GM19351 (cell line): ENCODE data around the gene SMPD1.

Source experiments
- ATAC-seq: cut with Tn5 transposase; IDR thresholded peaks from one replicate; pipeline ENCODE4 v1.9.1; 2021; ENCODE audit warnings: mild to moderate bottlenecking, moderate library complexity; ENCODE audit not compliant: unreplicated experiment

The SMPD1 gene

DNA sequence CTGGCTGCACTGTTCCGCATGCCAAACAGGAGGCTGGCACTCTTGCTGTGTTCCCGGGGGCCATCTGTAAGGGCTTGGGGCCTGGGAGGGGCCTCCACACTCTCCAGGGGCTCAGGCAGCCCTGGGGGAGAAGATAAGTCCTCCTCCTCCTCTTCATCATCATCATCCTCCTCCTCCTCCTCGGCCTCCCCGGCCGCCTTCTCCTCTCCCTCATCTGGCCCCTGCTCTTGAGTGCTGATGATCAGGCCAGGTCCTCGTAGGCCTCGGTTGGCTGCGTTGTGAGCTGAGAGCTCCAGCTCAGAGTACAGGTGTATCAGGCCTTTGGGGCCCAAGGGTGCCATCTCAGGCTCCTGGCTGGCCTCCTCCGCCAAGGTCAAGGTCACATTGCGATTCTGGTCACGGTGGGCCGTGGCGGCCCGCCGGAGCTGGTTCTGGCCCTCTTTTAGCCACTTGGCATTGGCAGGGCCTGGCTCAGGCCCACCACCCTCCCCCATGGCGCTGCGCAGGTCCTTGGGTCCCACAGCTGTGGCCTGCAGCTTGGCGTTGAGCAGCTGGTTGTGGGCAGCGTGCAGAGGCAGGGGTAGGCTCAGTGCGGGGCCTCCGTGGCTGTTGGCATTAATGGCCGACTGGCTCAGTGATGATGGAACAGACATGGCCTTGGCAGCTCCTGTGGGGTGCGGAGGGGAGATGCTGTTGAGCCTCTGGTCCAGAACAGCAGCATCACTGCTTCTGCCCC lies 20.6 kb downstream of the SMPD1 start:
- no peak for ATAC-seq

DNA sequence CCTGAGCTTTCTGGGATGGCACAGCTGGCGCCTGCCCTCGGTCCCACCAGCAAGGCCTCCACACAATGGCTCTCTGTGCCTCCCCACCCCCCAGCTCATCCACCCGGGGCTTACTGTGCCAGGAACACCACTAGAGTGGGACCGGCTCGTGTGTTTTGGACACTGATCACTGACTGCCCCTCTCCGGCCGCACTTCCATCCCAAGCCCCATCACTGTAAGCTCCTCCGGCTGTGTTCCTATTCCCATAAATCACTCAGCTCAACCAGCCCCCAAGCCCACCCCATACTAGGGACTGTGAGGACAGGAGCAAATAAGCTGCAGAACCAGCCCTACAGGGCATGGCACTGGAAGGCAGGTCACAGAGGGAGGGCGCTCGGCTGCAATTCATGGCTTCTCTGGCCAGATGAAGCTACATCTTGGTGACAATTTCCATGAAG lies 21.3 kb downstream of the SMPD1 start:
- ATAC-seq = no peak

- no peak for ATAC-seq
Measured at GRCh38 chr11:6413791-6414201, 23.5 kb downstream of the SMPD1 start.

- ATAC-seq = peak; percentile 55
Measured at GRCh38 chr11:6414874-6415328, 24.6 kb downstream of the SMPD1 start.

- no peak for ATAC-seq
Measured at GRCh38 chr11:6415797-6416196, 25.5 kb downstream of the SMPD1 start.

DNA sequence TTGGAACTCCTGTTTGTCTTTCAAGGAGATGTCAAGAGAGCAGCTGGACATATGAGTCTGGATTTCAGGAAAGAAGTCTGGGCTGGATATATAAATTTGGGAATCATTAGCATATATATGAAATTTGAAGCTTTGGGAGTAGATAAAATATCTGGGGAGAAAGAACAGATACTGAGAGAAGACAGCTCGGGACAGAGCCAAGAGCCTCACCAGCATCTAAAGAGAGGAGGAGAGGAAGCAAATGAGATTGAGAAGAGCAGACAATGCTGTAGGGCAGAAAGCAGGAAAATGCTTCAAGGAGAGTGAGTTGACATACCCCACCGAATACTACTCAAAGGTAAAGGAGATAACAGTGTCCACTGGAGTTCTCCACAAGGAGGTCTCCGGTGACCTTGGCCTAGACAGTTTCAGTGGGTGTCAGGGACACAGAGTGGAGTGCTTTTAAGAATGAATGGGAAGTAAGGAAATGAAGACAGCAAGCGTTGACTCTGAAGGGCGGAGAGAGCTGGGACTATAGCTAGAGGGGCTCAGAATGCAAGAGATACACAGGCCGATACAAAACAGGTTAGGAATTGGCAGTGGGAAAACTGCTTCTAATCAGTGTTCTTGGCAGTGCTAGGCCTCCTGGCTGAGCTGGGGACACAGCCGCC lies 27.8 kb downstream of the SMPD1 start:
- no peak for ATAC-seq

GRCh38 chr11:6418557-6419008 lies 28.3 kb downstream of the SMPD1 start:
- ATAC-seq = no peak

- peak; percentile 66 for ATAC-seq
Measured at GRCh38 chr11:6419009-6419631, 28.8 kb downstream of the SMPD1 start, which contains the start of gene APBB1. Gene APBB1 (minus strand): TSS chr11:6419094. CDS start chr11:6411347, 7,747 bp downstream.

DNA sequence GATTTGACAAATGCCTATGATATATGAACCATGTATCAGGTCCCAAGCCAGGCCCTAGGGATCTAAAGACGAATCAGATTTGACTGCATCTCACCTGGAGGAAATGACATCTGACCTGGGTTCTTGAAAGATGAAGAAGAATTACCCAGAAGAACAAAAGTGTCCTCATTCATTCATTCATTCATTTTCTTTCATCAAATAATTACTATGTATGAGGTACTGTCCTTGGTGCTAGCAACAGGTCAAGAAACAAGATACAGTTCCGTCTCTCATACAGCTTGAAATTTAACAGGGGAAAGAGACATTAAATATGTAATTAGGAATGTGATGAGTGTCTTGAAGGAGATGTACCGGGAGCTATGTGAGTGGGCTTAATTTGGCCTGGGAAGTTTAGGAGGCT lies 30.4 kb downstream of the SMPD1 start:
- ATAC-seq = no peak

- ATAC-seq = no peak
Measured at GRCh38 chr11:6427516-6427915, 37.2 kb downstream of the SMPD1 start.

GRCh38 chr11:6431861-6432260 lies 41.6 kb downstream of the SMPD1 start:
- ATAC-seq = no peak

- ATAC-seq = peak; percentile 48
Measured at GRCh38 chr11:6433998-6434660, 43.9 kb downstream of the SMPD1 start.

DNA sequence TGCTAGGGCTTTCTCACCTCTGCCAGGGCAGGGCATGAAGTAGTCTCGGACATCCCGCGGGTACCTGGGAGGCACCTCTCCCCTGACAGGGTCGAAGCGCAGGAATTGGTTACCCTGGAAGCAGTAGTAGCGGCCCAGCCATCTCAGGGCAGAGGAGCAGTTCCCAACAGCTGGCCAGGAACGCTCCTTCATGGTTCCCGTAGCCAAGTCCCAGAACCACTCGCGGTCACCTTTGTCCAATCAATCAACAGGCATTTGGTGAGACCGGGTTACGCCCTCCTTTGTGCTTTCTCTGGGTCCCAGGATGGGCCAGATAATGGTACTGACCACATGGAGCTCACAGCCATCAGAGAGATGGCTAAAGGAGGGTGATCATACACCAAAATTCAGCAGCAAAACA lies 47.1 kb downstream of the SMPD1 start:
- no peak for ATAC-seq

DNA sequence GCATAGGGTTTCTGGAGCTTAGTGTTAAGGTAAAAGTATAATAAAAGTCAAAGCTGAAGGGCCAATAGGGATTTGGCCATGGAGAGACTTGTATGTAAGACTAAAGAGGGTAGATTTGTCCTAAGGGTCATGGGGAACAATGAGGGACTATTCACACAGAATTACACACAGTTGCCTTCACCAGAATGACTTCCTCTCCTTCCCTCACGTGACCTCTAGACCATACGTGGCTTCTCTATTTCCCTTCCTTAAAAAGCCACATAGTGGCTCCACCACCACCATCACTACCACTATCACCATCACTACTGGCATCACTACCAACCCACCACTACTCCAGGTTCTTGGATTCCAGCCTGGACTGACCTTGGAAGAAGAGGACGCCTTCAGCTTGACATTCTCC lies 47.7 kb downstream of the SMPD1 start:
- ATAC-seq = no peak

DNA sequence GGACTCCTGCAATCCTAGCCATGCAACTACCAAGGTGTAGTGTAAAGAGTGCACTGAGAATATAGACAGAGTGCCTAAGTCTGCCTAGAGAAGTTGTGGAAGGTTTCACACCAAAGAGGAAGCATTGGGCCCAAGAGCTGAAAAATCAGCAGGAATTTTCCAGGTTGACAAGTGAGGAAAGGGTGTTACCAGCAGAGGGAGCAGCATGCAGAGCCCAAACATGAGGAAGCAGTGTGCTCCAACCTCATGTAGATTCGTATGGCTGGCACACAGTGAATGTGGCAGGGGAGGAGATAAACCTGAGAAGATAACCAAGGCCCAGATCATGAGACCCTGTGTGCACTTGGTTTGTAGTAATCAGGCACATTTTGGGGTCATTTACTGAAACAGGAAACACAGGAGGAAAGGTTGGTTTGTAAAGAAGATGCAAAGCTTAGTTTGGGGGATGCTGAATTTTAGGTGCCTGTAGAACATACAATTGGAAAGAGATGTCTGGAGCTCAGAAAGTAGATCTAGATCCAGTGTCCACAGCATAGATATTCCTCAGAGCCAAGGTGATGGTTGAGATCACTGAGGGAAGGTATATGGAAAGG lies 48.8 kb downstream of the SMPD1 start:
- no peak for ATAC-seq

DNA sequence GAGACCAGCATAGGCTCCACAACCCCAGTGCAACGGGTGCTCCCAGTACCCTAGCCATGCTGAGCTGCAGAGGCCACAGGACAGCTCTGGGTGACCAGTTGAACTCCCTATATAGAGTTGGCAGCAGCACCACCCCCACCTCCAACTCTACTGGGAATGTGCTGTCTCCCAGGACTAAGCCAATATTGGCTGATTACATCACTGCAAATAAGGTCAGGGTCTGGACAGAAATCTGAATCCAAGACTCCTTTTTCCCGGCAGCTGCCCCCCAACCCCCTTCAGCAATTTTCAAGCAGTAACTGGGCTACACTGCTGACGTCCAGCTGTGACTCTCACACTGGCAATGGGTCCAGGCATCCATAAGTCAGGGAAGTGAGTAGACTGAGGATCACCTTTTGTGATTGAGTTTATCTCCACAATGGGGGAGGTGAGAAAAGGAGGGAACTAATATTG lies 50.7 kb downstream of the SMPD1 start, which contains the start of gene HPX:
Gene HPX (minus strand): TSS at position 82 of the 453 bp plus-strand sequence. CDS start 24 bp downstream, at position 58.
- no peak for ATAC-seq

- no peak for ATAC-seq
Measured at GRCh38 chr11:6442441-6442840, 52.2 kb downstream of the SMPD1 start.

- peak; percentile 88 for ATAC-seq
Measured at GRCh38 chr11:6443269-6444003, 53.2 kb downstream of the SMPD1 start.
